ENCODE data around the gene SOS2.
"Not testable (repeated sequence)": the region's sequence is repeated elsewhere in the genome, so short reads cannot be mapped to it uniquely, and the experiment has no call there.

SOS2 gene

GRCh38 chr14:50083467-50084337 is 147.7 kb downstream of the SOS2 start:
- peak; percentile 83 for DNase-seq

DNA sequence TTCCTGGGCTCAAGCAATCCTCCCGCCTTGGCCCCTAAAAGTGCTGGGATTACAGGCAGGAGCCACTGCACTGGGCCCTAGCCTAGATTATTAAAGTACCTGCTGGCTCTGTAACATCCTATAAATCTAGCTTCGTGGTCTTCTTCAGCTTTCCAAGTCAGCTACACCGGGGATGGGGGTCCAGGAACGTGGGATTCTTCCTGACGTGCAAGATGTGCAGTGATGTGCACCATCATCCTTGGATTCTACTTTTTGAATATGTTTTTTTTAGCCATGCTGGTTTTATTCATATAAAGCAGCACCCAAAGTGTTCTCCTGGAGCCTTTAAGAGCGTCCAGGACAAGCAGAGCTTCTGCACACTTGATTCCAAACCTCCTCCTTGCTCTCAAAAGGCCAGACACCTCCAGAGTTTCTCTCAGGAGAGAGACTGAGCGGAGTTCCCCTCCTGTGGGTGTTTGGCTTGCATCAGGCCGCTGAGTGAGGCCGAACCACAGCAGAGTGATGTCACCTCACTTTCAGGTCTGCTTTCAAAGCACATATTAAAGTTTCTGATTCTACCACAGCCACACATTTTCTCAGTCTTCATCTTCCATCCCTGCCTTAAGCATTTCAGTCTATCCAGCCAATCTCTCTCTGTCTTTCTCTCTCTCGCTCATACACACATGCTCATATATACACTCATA is 148.5 kb downstream of the SOS2 start:
- DNase-seq = peak; percentile 95

DNA sequence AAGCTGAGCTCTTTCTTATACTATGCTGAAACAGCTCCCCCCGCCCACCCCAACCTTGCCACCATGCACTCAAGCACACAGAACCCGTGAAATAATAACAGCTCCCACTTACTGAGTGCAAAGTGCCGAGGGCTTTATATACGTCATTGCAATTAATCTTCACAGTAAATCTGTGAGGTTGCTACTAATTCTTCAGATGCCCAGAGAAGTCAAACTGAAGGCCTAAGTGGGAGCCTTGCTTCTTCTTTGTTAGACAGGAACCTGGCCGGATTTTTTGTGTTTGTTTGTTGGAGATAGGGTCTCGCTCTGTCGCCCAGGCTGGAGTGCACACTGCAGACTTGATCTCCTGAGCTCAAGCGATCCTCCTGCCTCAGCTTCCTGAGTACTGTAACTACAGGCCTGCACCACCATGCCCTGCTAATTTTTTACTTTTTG is 149.1 kb downstream of the SOS2 start:
- DNase-seq = peak; percentile 37

GRCh38 chr14:50079103-50079502 is 152.3 kb downstream of the SOS2 start:
- not testable (repeated sequence) for DNase-seq

DNA sequence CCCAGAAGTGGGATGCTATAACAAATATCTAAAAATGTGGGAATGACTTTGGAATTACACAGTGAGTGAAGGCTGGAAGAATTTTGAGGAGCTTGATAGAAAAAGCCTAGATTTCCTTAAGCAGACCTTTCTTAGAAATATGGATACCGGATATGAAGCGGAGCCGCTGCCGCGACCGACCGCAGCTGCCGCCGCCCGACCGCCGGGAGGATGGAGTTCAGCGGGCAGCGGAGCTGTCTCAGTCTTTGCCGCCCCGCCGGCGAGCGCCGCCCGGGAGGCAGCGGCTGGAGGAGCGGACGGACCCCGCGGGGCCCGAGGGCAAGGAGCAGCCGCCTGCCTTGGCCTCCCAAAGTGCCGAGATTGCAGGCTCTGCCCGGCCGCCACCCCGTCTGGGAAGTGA is 157.7 kb downstream of the SOS2 start:
- not testable (repeated sequence) for DNase-seq

- no peak for DNase-seq
These were observed 159.0 kb downstream of the SOS2 start for GRCh38 chr14:50072395-50072794.

DNA sequence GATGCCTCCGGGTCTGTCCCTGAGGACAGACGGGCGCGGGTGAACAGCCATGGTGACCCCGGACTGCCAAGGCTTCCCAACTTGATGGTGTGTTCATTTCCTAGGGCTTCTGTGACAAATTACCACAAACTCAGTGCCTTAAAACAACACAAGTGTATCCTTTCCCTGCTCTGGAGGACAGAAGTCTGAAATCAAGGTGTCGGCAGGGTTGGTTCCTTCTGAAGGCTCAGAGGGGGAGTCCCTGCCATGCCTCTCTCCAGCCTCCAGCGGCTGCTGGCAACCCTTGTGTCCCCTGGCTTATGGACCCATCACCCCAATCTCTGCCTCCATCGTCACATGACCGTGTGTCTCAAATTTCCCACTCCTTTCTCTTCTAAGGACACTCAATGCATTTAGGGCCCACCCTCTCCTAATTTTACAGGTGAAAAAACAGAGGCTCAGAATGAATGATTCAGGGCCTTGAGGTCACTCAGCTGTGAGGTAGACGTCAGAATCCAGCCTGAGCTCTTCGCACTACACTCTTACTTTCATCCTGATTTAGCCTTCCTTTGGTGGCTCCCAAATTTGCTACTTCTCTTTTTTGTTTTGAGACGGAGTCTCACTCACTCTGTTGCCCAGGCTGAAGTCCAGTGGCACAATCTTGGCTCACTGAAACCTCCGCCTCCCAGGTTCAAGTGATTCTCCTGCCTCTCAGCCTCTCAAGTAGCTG is 160.4 kb downstream of the SOS2 start:
- no peak for DNase-seq

- no peak for DNase-seq
These were observed 161.1 kb downstream of the SOS2 start for GRCh38 chr14:50070230-50070629.

DNA sequence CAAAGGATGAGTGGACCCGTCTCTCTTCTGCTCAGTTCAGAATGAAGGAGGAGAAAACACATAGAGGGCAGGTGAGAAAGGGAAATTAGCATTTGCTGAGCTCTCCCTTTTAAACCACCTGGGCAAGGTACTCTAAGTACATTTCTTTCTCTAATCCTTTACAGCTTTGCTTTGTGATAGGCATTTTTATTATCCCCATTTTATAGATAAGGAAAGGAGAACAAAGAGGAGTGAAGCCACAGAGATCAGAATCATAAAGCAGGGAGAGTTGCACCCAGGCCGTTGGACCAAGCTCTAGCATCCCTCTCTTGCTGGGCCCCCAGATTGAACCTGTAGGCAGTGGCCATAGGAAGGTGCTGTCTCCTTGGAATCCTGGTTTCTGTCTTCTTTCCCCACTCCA is 162.1 kb downstream of the SOS2 start:
- DNase-seq = no peak

GRCh38 chr14:50068496-50068895 is 162.9 kb downstream of the SOS2 start:
- no peak for DNase-seq

- no peak for DNase-seq
These were observed 163.5 kb downstream of the SOS2 start for GRCh38 chr14:50067723-50068495.
